Measurements from ENCODE around the gene ACADVL. TPM values are rescaled to one million over a fixed set of nuclear protein-coding genes. Genes with fewer than 3 reads are reported as not detected.
A peak's percentile ranks its signal among the peaks of the same experiment; 100 is the strongest.

Gene ACADVL
- total RNA-seq, 4 donors from 2014 or later, result 565 to 850 (median 599) TPM

DNA sequence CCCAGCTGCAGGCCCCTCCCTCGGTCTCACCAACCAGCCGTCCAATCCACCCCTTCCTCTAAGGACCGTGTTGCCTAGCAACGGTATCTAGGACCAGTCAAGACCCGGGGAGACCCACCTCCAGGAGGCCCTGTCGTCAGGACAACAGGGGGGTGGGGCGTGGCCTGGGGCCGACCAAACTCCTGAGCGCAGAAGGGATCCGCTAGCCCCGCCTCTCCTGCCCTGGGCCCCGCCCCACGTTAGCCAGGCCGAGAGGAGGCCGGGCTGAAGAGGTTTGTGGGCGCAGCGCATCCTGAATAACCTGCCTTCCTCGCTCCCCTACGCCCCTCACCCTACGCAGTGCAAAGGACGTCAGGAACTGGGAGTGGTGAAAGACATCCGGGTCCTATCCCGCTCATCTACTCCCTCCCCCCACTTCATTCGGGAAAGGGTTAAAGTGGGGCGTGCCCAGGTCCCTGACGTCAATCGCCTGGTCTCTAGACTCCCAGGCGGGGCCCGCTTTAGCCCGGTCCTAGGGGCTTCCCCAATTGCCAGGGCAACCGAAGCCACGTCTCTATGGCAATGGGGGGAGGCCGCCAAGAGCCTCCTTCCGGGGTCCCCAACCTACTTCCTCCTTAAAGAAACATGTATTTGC, 14.8 kb upstream of the ACADVL start:
- no peak for TF ChIP-seq CTCF (IDR thresholded peaks at IDR 0.05)
- peak in 1 of 2 donors; percentile 54 for TF ChIP-seq EP300 (IDR thresholded peaks at IDR 0.05)
- TF ChIP-seq POLR2A (IDR thresholded peaks at IDR 0.05), result peak in 1 of 2 donors; percentile 34
- Histone ChIP-seq H3K36me3 (peaks cover 0 to 20% (median 4%) of the 10 kb centered on the region in 3 donors), H3K9me3 (no peaks in the 10 kb centered on the region), H3K4me3 (peak overlapping the region; percentile 25 to 59 (median 46)), H3K4me1 (peaks cover 0 to 22% (median 4%) of the 10 kb centered on the region in 4 donors), H3K27me3 (no peaks in the 10 kb centered on the region), H3K27ac (peak overlapping the region in 3 of 4 donors; percentile 58 to 81 (median 75))
- DNase-seq (ENCODE audit: low spot score in 2 of 2), result peak; percentile 58 to 59
- WGBS, 2 donors, result 0 to 2% methylated on average over 31 of the region's 34 CpGs

DNA sequence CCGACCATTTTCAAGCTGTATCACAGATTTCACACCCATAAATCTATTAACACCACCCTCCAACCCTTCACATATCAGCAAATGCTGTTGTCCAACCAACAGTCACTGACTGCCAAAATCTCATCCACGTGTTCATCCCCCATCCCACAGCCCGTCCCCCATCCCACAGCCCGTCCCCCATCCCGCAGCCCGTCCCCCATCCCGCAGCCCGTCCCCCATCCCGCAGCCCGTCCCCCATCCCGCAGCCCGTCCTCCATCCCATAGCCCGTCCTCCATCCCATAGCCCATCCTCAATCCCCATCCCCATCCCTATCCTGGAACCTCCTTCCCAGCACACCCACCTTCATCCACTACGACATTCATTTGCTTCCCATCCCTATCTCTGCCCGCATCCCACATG, 14.2 kb upstream of the ACADVL start:
- no peak for DNase-seq (ENCODE audit: low spot score in 2 of 2)
- Histone ChIP-seq H3K36me3 (peaks cover 0 to 20% (median 4%) of the 10 kb centered on the region in 3 donors), H3K4me3 (peak overlapping the region in 3 of 4 donors; percentile 41 to 59 (median 52)), H3K9me3 (no peaks in the 10 kb centered on the region), H3K27ac (peak overlapping the region in 3 of 4 donors; percentile 58 to 81 (median 75)), H3K27me3 (no peaks in the 10 kb centered on the region), H3K4me1 (peaks cover 0 to 22% (median 4%) of the 10 kb centered on the region in 4 donors)
- 23 to 29% methylated on average over 15 of the region's 15 CpGs for WGBS, 2 donors
- no peak for TF ChIP-seq EP300 (IDR thresholded peaks at IDR 0.05)
- TF ChIP-seq CTCF (IDR thresholded peaks at IDR 0.05), result no peak
- no peak for TF ChIP-seq POLR2A (IDR thresholded peaks at IDR 0.05)

DNA sequence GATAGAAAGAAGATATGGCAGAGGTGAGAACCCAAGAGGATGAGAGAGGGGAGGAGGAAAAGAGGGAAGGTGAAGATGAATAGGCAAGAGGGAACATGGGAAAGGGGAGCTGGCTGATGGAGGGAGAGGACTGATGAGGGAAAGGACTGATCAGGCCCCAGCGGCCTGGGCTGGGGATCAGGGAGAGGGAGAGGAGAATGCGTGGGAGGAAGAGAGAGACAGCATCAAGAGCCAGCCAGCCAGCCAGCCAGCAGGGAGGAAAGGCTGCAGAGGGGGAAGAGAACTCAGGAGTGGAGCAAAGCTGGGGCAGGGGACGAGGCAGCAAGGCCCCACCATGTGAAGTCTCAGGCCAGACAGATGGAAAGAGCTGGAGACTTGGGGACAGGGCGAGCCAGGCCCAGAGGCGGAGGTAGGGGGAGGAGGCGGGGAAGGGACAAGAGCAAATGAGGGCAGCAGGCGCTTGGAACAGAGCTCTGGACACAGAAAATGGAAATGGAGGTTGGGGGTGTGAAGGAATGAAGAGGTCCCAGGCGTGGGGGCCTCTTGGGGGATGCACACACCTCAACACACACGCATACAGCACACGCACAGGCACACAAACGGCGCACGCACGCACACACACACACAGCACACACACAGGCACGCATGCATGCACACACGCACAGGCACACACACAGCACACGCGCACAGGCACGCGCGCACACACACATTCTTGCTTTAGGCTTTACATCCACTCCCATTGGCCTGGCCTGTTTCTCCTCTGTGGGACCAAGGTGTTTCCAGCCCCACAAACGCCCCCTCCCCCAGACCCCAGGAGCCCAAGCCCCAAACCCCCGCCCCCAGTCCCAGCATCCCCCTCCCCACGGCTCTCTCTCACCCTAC, 12.4 kb upstream of the ACADVL start:
- H3K27ac ChIP-seq, result no peak overlapping the region
- DNase-seq (ENCODE audit: low spot score in 2 of 2), result no peak
- H3K9me3 ChIP-seq, result no peaks in the 10 kb centered on the region
- H3K4me1 ChIP-seq, result peaks cover 0 to 27% (median 4%) of the 10 kb centered on the region in 4 donors
- WGBS, 2 donors, result 55 to 66% methylated on average over 24 of the region's 24 CpGs
- TF ChIP-seq POLR2A (IDR thresholded peaks at IDR 0.05) (no peak), EP300 (IDR thresholded peaks at IDR 0.05) (no peak), CTCF (IDR thresholded peaks at IDR 0.05) (no peak)
- peaks cover 0 to 6% of the 10 kb centered on the region in 2 donors for H3K27me3 ChIP-seq
- H3K36me3 ChIP-seq, result peaks cover 0 to 14% (median 4%) of the 10 kb centered on the region in 3 donors
- no peak overlapping the region for H3K4me3 ChIP-seq

- peaks cover 0 to 7% (median 3%) of the 10 kb centered on the region in 3 donors for H3K36me3 ChIP-seq
- 38 to 43% methylated on average over 19 to 21 of the region's 21 CpGs for WGBS, 2 donors
- H3K4me1 ChIP-seq, result peaks cover 0 to 27% (median 4%) of the 10 kb centered on the region in 4 donors
- peaks cover 0 to 11% of the 10 kb centered on the region in 2 donors for H3K27me3 ChIP-seq
- no peak overlapping the region for H3K4me3 ChIP-seq
- H3K9me3 ChIP-seq, result no peaks in the 10 kb centered on the region
- no peak for DNase-seq (ENCODE audit: low spot score in 2 of 2)
- TF ChIP-seq CTCF (IDR thresholded peaks at IDR 0.05), result no peak
- no peak for TF ChIP-seq POLR2A (IDR thresholded peaks at IDR 0.05)
- no peak for TF ChIP-seq EP300 (IDR thresholded peaks at IDR 0.05)
- no peak overlapping the region for H3K27ac ChIP-seq
These were observed 11.6 kb upstream of the ACADVL start for GRCh38 chr17:7208027-7208571.
